K562 (cell line): Measurements from ENCODE around the gene CYP51A1. TPM values are rescaled to one million over a fixed set of nuclear protein-coding genes. Genes with fewer than 3 reads are reported as not detected.

Experiments used
- ATF1 ChIP-seq, 2 experiments: fragments of 450-650 bp in 1 of 2; IDR thresholded peaks; 2 replicates each; pipeline ENCODE4 v1.6.1; 2016; ENCODE audit warnings: missing compliant biosample characterization in 1 of 2, missing genetic modification characterization in 1 of 2
- FOXM1 ChIP-seq, 2 experiments: fragments of 450-650 bp in 1 of 2; sonication (generic) in 1 of 2; formaldehyde crosslinking in 1 of 2; IDR thresholded peaks; 2 replicates each; pipeline versions ENCODE4 v1.6.1 to v1.9.0; 2017 to 2022; ENCODE audit warnings: low read depth in 2 of 2, mild to moderate bottlenecking in 2 of 2, missing genetic modification reagents in 1 of 2, moderate library complexity in 1 of 2
- GATA2 ChIP-seq: sonication (generic); formaldehyde crosslinking; IDR thresholded peaks from 2 replicates; pipeline ENCODE4 v1.4.0; 2020; ENCODE audit warnings: mild to moderate bottlenecking, missing genetic modification reagents
- GTF2A2 ChIP-seq: IDR thresholded peaks from 2 replicates; pipeline ENCODE4 v1.6.1; 2016; ENCODE audit warnings: mild to moderate bottlenecking, missing genetic modification characterization, missing compliant biosample characterization
- HES1 ChIP-seq: fragments of 450-650 bp; IDR thresholded peaks from 2 replicates; pipeline ENCODE4 v1.6.1; 2016; ENCODE audit warnings: low read depth, mild to moderate bottlenecking, moderate library complexity
- HMBOX1 ChIP-seq: sonication (generic); IDR thresholded peaks from 2 replicates; pipeline ENCODE4 v1.6.1; 2016
- MAFK ChIP-seq: IDR thresholded peaks from 2 replicates; pipeline ENCODE4 v1.6.1; 2011; ENCODE audit warnings: low read length, improper control_type of control experiment
- NBN ChIP-seq: fragments of 450-650 bp; IDR thresholded peaks from 2 replicates; pipeline ENCODE4 v1.6.1; 2016; ENCODE audit warnings: low read depth, mild to moderate bottlenecking
- NCOA1 ChIP-seq: fragments of 450-650 bp; IDR thresholded peaks from 2 replicates; pipeline ENCODE4 v1.6.1; 2016; ENCODE audit warnings: low read depth
- RBM14 ChIP-seq: fragments of 200-400 bp; formaldehyde crosslinking; IDR thresholded peaks from 2 replicates; pipeline ENCODE4 v1.6.1; 2018; ENCODE audit warnings: low read depth, mild to moderate bottlenecking, low read length, moderate library complexity, borderline replicate concordance; ENCODE audit not compliant: insufficient read depth
- SMARCA4 ChIP-seq: fragments of 450-650 bp; IDR thresholded peaks from 2 replicates; pipeline ENCODE4 v1.6.1; 2016
- SMARCE1 ChIP-seq: fragments of 450-650 bp; IDR thresholded peaks from 2 replicates; pipeline ENCODE4 v1.7.1; 2016; ENCODE audit warnings: mild to moderate bottlenecking
- TAL1 ChIP-seq: fragments of 450-650 bp; IDR thresholded peaks from 2 replicates; pipeline ENCODE4 v1.6.1; 2016; ENCODE audit warnings: mild to moderate bottlenecking
- ZFX ChIP-seq: sonication (generic); formaldehyde crosslinking; IDR thresholded peaks from 2 replicates; pipeline ENCODE4 v1.8.0; 2022; ENCODE audit warnings: mild to moderate bottlenecking, missing genetic modification reagents, moderate library complexity
- ZNF668 ChIP-seq: fragments of 250-450 bp; sonication (Bioruptor Pico); IDR thresholded peaks from 2 replicates; pipeline ENCODE4 v1.8.0; 2022; ENCODE audit warnings: mild to moderate bottlenecking, inconsistent platforms
- ZNF76 ChIP-seq: fragments of 250-450 bp; sonication (Bioruptor Pico); IDR thresholded peaks from 2 replicates; pipeline ENCODE4 v1.4.0; 2020; ENCODE audit warnings: mild to moderate bottlenecking, moderate library complexity, borderline replicate concordance
- polyA plus RNA-seq, 8 experiments: library from polyadenylated mRNA; depleted of rRNA in 4 of 8; stranded (reverse) in 5 of 8; unstranded in 3 of 8; fragments of >200 nt; fragmentation: Nextera tagmentation in 2 of 8; fragmentation: Illumina TruSeq in 1 of 8; extraction: Ambion mirVana in 2 of 8; extraction: Trizol in 1 of 8; gene quantifications; 2 replicates each; pipeline versions ENCODE4 v1.2.1 to v1.2.3, GENCODE V29; 2011 to 2014; ENCODE audit warnings: inconsistent platforms in 1 of 8, missing spikeins in 1 of 8
- total RNA-seq, 7 experiments: library from RNA; depleted of rRNA in 6 of 7; stranded (reverse); fragments of >200 nt in 6 of 7; fragmentation: Illumina TruSeq in 2 of 7; extraction: Trizol in 2 of 7; gene quantifications; 2 replicates each; pipeline versions ENCODE4 v1.2.1 to v1.2.3, GENCODE V29; 2011 to 2021; ENCODE audit warnings: low replicate concordance in 1 of 7
- TF ChIP-seq, protein P1 (sequence below): fragments of 250-450 bp; sonication (Bioruptor Pico); IDR thresholded peaks from 2 replicates; pipeline ENCODE4 v1.8.0; 2022; ENCODE audit warnings: inconsistent platforms
- TF ChIP-seq, protein P2 (sequence below): fragments of 450-650 bp; formaldehyde crosslinking; IDR thresholded peaks from 2 replicates; pipeline ENCODE4 v1.4.0; 2020; ENCODE audit warnings: mild to moderate bottlenecking

CYP51A1 gene
- total and polyA plus RNA-seq, 9 of the 15 experiments (the other 6 are each of a cell fraction or from before 2014, with no cell fraction given) = 35.4 to 151 (median 80.3) TPM

DNA sequence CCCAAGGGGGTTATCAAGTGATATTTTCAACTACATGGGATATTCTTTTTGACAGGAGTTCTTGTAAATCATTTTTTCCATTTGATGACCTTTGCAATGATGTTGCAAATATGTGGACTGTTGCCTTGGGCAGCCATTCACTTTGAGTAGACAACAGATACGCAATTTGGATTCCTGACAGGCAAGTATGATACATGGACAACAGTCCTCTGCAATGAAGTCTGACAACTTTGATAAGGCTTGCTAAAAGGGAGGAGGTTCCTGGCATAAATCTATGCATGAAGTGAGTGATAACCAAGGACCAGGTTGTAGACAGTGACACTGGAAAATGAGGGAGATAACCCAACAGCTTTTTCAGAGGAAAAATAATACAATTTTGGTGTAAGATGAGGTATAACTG is 27.0 kb upstream of the CYP51A1 start (continued):
- TF ChIP-seq NCOA1 = peak; percentile 66; the same call in 1 of the 2 replicates
- no peak for TF ChIP-seq ATF1 (CRISPR knock-in tag; IDR thresholded peaks at IDR 0.05)
- TF ChIP-seq ATF1 (tag; IDR thresholded peaks at IDR 0.05) = peak; percentile 65
- TF ChIP-seq, protein P1, sequence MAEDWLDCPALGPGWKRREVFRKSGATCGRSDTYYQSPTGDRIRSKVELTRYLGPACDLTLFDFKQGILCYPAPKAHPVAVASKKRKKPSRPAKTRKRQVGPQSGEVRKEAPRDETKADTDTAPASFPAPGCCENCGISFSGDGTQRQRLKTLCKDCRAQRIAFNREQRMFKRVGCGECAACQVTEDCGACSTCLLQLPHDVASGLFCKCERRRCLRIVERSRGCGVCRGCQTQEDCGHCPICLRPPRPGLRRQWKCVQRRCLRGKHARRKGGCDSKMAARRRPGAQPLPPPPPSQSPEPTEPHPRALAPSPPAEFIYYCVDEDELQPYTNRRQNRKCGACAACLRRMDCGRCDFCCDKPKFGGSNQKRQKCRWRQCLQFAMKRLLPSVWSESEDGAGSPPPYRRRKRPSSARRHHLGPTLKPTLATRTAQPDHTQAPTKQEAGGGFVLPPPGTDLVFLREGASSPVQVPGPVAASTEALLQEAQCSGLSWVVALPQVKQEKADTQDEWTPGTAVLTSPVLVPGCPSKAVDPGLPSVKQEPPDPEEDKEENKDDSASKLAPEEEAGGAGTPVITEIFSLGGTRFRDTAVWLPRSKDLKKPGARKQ (CRISPR knock-in tag) = no peak
- no peak for TF ChIP-seq ZNF76
- TF ChIP-seq FOXM1 (IDR thresholded peaks at IDR 0.05; ENCODE audit: low read depth) = peak; percentile 76
- TF ChIP-seq FOXM1 (CRISPR knock-in tag; IDR thresholded peaks at IDR 0.05; ENCODE audit: low read depth) = no peak
- peak; percentile 43; the same call in 1 of the 2 replicates for TF ChIP-seq SMARCE1
- TF ChIP-seq HMBOX1 = peak; percentile 32; the same call in 1 of the 2 replicates
- peak; percentile 86 for TF ChIP-seq SMARCA4
- TF ChIP-seq GTF2A2 (tag) = no peak
- no peak for TF ChIP-seq HES1
- TF ChIP-seq NBN = peak; percentile 47; the same call in 1 of the 2 replicates
- peak; percentile 40; the same call in 1 of the 2 replicates for TF ChIP-seq MAFK
- TF ChIP-seq RBM14 = no peak
- TF ChIP-seq GATA2 (CRISPR knock-in tag) = peak; percentile 88
- no peak for TF ChIP-seq ZNF668 (CRISPR knock-in tag)
- peak; percentile 86 for TF ChIP-seq TAL1
- TF ChIP-seq, protein P2, sequence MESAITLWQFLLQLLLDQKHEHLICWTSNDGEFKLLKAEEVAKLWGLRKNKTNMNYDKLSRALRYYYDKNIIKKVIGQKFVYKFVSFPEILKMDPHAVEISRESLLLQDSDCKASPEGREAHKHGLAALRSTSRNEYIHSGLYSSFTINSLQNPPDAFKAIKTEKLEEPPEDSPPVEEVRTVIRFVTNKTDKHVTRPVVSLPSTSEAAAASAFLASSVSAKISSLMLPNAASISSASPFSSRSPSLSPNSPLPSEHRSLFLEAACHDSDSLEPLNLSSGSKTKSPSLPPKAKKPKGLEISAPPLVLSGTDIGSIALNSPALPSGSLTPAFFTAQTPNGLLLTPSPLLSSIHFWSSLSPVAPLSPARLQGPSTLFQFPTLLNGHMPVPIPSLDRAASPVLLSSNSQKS (CRISPR knock-in tag) = no peak
- TF ChIP-seq ZFX (CRISPR knock-in tag) = no peak
